Upper lobe of left lung (tissue), 6 donors: Measurements from ENCODE around the gene TRAF5. TPM values are rescaled to one million over a fixed set of nuclear protein-coding genes. Genes with fewer than 3 reads are reported as not detected.
A peak's percentile ranks its signal among the peaks of the same experiment; 100 is the strongest.

Source experiments
- ATAC-seq, 2 donors: fragments of 200-7000 bp; cut with Tn5 transposase; one replicate each; pipeline ENCODE4 v1.9.1; 2022; ENCODE audit warnings: mild to moderate bottlenecking in 2 of 2, moderate library complexity in 2 of 2; ENCODE audit not compliant: low FRiP score in 2 of 2
- DNase-seq, 2 donors: peaks; one replicate each; pipeline ENCODE4 v3.0.0-alpha.2; 2019 to 2020
- H3K27ac ChIP-seq, 4 donors: fragments of 200-600 bp; sonication (generic); one replicate each; pipeline ENCODE4 v1.5.1; 2016 to 2019
- H3K27me3 ChIP-seq, 4 donors: fragments of 200-600 bp; sonication (generic); one replicate each; pipeline ENCODE4 v1.5.1; 2017 to 2019
- H3K36me3 ChIP-seq, 4 donors: fragments of 200-600 bp; sonication (generic); one replicate each; pipeline ENCODE4 v1.5.1; 2016 to 2019
- H3K4me1 ChIP-seq, 4 donors: fragments of 200-600 bp; sonication (generic); one replicate each; pipeline ENCODE4 v1.5.1; 2018 to 2019
- H3K4me3 ChIP-seq, 4 donors: fragments of 200-600 bp; sonication (generic); one replicate each; pipeline ENCODE4 v1.5.1; 2017 to 2019; ENCODE audit warnings: mild to moderate bottlenecking in 2 of 4, moderate library complexity in 1 of 4
- H3K9me3 ChIP-seq, 4 donors: fragments of 200-600 bp; sonication (generic); one replicate each; pipeline ENCODE4 v1.5.1; 2018 to 2019
- EP300 ChIP-seq, 4 donors: sonication (generic); formaldehyde crosslinking; IDR thresholded peaks; one replicate each; pipeline ENCODE4 v1.5.1; 2017; ENCODE audit warnings: antibody characterized with exemption in 4 of 4, control low read depth in 2 of 4
- POLR2A ChIP-seq, 4 donors: fragments of 450-650 bp; IDR thresholded peaks; one replicate each; pipeline ENCODE4 v1.5.1; 2016 to 2017; ENCODE audit warnings: antibody characterized with exemption in 4 of 4, mild to moderate bottlenecking in 2 of 4
- POLR2AphosphoS5 ChIP-seq, 2 donors: sonication (generic); formaldehyde crosslinking; IDR thresholded peaks; one replicate each; pipeline ENCODE4 v1.5.1; 2017; ENCODE audit warnings: antibody characterized with exemption in 2 of 2
- WGBS, 2 donors: methylation state at CpG; one replicate each; pipeline ENCODE4 v1.1.5; 2017 to 2018; 5-methylcytosine and 5-hydroxymethylcytosine counted together
- total RNA-seq, 6 donors: library from RNA; depleted of rRNA in 4 of 6; stranded (reverse); fragments of >200 nt in 4 of 6; gene quantifications; one replicate each; pipeline versions ENCODE4 v1.1.0 to v1.2.1, GENCODE V29; 2016 to 2021
- TF ChIP-seq, protein P1 (sequence below), 6 experiments: fragments of 450-650 bp in 4 of 6; fragments of 200-600 bp in 2 of 6; sonication (generic) in 2 of 6; IDR thresholded peaks; one replicate each; pipeline ENCODE4 v1.5.1; 2016 to 2019; ENCODE audit warnings: antibody characterized with exemption in 6 of 6
- donor health status: DM: no; HTN: no; CAD: no; lungs with moderate emphysema.
- donor health status: DM: no; HTN: yes; CAD: no; lungs with severe emphysema.

The TRAF5 gene
- total RNA-seq, 6 donors from 2014 or later = 4.6 to 13.6 (median 9.5) TPM

DNA sequence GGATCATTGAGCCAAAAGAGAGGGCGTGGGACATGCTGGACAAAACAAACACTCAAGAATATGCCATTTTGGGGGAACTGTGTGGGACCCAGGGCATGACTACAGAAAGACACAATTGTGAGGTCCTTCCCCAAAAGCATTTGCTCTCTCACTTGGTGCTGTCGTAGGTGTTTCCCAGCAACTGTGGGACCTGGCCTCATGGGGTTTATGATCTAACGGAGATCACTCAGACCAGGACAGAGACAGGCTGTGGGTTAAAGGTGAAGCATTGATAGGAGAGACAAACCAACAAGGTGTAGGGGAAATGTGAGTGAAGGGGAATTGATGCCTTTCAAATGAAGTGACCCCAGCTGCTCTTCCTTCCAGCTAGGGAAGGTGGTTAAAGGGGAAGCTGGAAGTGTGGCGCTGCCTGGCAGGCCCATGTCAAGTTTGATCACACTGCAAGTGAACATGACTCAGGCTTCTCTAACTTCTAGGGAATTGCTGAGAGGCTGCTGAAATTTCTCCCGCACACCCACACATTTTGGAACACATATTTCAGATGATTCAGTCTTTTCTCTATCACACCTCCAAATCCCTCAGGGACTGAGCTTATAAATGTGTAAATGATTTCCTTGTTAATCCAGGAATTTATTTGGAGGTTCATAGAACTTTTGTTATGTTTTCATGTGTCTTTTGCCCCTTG is 30.2 kb downstream of the TRAF5 start:
- ATAC-seq = peak in 1 of 2 donors; percentile 70
- H3K36me3 ChIP-seq = peaks cover 0 to 13% (median 2%) of the 10 kb centered on the region in 4 donors

GRCh38 chr1:211358685-211359084 is 32.1 kb downstream of the TRAF5 start:
- Histone ChIP-seq H3K4me1 (no peaks in the 10 kb centered on the region), H3K9me3 (no peaks in the 10 kb centered on the region), H3K27me3 (no peaks in the 10 kb centered on the region), H3K36me3 (peaks cover 0 to 13% (median 2%) of the 10 kb centered on the region in 4 donors), H3K4me3 (no peak overlapping the region), H3K27ac (no peak overlapping the region)
- ATAC-seq (no peak), DNase-seq (no peak)
- 93 to 97% methylated on average over 1 of the region's 1 CpG for WGBS, 2 donors
- TF ChIP-seq EP300 (IDR thresholded peaks at IDR 0.05) = no peak
- TF ChIP-seq POLR2A (IDR thresholded peaks at IDR 0.05) = no peak
- no peak for TF ChIP-seq POLR2AphosphoS5 (IDR thresholded peaks at IDR 0.05)
- TF ChIP-seq, protein P1, sequence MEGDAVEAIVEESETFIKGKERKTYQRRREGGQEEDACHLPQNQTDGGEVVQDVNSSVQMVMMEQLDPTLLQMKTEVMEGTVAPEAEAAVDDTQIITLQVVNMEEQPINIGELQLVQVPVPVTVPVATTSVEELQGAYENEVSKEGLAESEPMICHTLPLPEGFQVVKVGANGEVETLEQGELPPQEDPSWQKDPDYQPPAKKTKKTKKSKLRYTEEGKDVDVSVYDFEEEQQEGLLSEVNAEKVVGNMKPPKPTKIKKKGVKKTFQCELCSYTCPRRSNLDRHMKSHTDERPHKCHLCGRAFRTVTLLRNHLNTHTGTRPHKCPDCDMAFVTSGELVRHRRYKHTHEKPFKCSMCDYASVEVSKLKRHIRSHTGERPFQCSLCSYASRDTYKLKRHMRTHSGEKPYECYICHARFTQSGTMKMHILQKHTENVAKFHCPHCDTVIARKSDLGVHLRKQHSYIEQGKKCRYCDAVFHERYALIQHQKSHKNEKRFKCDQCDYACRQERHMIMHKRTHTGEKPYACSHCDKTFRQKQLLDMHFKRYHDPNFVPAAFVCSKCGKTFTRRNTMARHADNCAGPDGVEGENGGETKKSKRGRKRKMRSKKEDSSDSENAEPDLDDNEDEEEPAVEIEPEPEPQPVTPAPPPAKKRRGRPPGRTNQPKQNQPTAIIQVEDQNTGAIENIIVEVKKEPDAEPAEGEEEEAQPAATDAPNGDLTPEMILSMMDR (IDR thresholded peaks at IDR 0.05) = no peak

More for the DNA sequence above, 30.2 kb downstream of the TRAF5 start:
- TF ChIP-seq, protein P1 (IDR thresholded peaks at IDR 0.05) = no peak
- no peak for TF ChIP-seq POLR2A (IDR thresholded peaks at IDR 0.05)
- no peak for TF ChIP-seq EP300 (IDR thresholded peaks at IDR 0.05)
- no peak for TF ChIP-seq POLR2AphosphoS5 (IDR thresholded peaks at IDR 0.05)
- no peak overlapping the region for H3K27ac ChIP-seq
- no peak overlapping the region for H3K4me3 ChIP-seq
- 71 to 73% methylated on average over 5 of the region's 5 CpGs for WGBS, 2 donors
- H3K9me3 ChIP-seq = no peaks in the 10 kb centered on the region
- no peak for DNase-seq
- no peaks in the 10 kb centered on the region for H3K27me3 ChIP-seq
- no peaks in the 10 kb centered on the region for H3K4me1 ChIP-seq

DNA sequence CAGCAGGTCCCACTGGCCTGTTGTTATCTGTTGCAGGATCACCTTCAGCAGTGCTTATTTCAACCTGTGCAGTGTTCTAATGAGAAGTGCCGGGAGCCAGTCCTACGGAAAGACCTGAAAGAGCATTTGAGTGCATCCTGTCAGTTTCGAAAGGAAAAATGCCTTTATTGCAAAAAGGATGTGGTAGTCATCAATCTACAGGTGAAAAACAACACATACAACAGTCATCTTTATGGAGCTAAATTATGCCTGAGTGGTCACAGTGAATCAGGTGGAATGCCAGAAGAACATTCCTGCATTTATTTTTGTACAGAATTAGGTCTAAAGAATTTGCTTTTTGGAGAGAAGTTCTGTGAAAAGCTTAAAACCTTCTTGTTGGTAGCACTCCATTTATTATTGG is 33.2 kb downstream of the TRAF5 start:
- ATAC-seq = no peak
- Histone ChIP-seq H3K4me1 (no peaks in the 10 kb centered on the region), H3K27me3 (no peaks in the 10 kb centered on the region), H3K36me3 (peaks cover 0 to 13% (median 2%) of the 10 kb centered on the region in 4 donors), H3K27ac (no peak overlapping the region), H3K9me3 (no peaks in the 10 kb centered on the region), H3K4me3 (no peak overlapping the region)
- TF ChIP-seq, protein P1 (IDR thresholded peaks at IDR 0.05) = no peak
- TF ChIP-seq POLR2AphosphoS5 (IDR thresholded peaks at IDR 0.05) (no peak), POLR2A (IDR thresholded peaks at IDR 0.05) (no peak), EP300 (IDR thresholded peaks at IDR 0.05) (no peak)
- DNase-seq = no peak
- 78 to 93% methylated on average over 3 of the region's 3 CpGs for WGBS, 2 donors

DNA sequence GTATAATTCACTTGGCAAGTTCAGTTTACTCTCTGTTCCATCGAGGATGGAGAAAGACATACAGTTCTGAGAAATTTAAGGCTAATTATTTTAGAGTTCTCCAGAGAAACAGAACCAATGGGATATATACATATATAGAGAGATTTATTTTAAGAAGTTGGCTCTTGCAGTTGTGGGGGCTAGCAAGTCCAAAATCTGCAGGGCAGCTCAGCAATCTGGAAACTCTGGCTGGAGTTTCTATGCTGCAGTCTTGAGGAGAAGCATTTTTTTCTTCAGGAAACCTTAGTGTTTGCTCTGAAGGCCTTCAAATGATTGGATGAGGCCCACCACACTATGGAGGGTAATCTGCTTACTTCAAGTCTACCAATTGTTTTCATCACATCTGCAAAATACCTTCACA is 34.6 kb downstream of the TRAF5 start:
- no peak for DNase-seq
- Histone ChIP-seq H3K27ac (no peak overlapping the region), H3K9me3 (no peaks in the 10 kb centered on the region), H3K27me3 (no peaks in the 10 kb centered on the region), H3K4me3 (no peak overlapping the region), H3K36me3 (peaks cover 0 to 20% (median 4%) of the 10 kb centered on the region in 4 donors), H3K4me1 (no peaks in the 10 kb centered on the region)
- 88 to 97% methylated on average over 1 of the region's 1 CpG for WGBS, 2 donors
- TF ChIP-seq POLR2AphosphoS5 (IDR thresholded peaks at IDR 0.05) (no peak), EP300 (IDR thresholded peaks at IDR 0.05) (no peak), POLR2A (IDR thresholded peaks at IDR 0.05) (no peak)
- TF ChIP-seq, protein P1 (IDR thresholded peaks at IDR 0.05) = no peak
- ATAC-seq = no peak

GRCh38 chr1:211369640-211370039 is 43.0 kb downstream of the TRAF5 start:
- Histone ChIP-seq H3K4me3 (no peak overlapping the region), H3K27me3 (no peaks in the 10 kb centered on the region), H3K27ac (no peak overlapping the region), H3K9me3 (no peaks in the 10 kb centered on the region), H3K4me1 (no peaks in the 10 kb centered on the region), H3K36me3 (peaks cover 0 to 22% (median 8%) of the 10 kb centered on the region in 4 donors)
- DNase-seq (no peak), ATAC-seq (no peak)
- TF ChIP-seq POLR2AphosphoS5 (IDR thresholded peaks at IDR 0.05) (no peak), POLR2A (IDR thresholded peaks at IDR 0.05) (no peak), EP300 (IDR thresholded peaks at IDR 0.05) (no peak)
- TF ChIP-seq, protein P1 (IDR thresholded peaks at IDR 0.05) = no peak
- 92 to 94% methylated on average over 9 of the region's 9 CpGs for WGBS, 2 donors
